Esophagus (tissue), 2 donors: ENCODE results near the gene SOCS1. TPM values are rescaled to one million over a fixed set of nuclear protein-coding genes. Genes with fewer than 3 reads are reported as not detected.

Experiments used
- H3K27ac ChIP-seq, 2 donors: one replicate each; pipeline ENCODE4 v1.5.1; 2013; ENCODE audit warnings: low read depth in 2 of 2, mild to moderate bottlenecking in 2 of 2, inconsistent platforms in 1 of 2, low read length in 1 of 2, moderate library complexity in 1 of 2
- H3K27me3 ChIP-seq, 2 donors: one replicate each; pipeline ENCODE4 v1.6.1; 2013; ENCODE audit warnings: low read length in 2 of 2, control low read depth in 1 of 2, mild to moderate bottlenecking in 1 of 2; ENCODE audit not compliant: insufficient read depth in 2 of 2, control insufficient read depth in 1 of 2
- H3K36me3 ChIP-seq, 2 donors: one replicate each; pipeline ENCODE4 v1.6.1; 2013; ENCODE audit warnings: low read length in 1 of 2; ENCODE audit not compliant: control insufficient read depth in 2 of 2, insufficient read depth in 2 of 2
- H3K4me1 ChIP-seq, 2 donors: one replicate each; pipeline ENCODE4 v1.6.1; 2013; ENCODE audit warnings: low read length in 1 of 2; ENCODE audit not compliant: control insufficient read depth in 2 of 2, insufficient read depth in 2 of 2
- H3K4me3 ChIP-seq, 2 donors: one replicate each; pipeline ENCODE4 v1.5.1; 2013; ENCODE audit warnings: low read length in 2 of 2, mild to moderate bottlenecking in 2 of 2, low read depth in 1 of 2, moderate library complexity in 1 of 2
- H3K9me3 ChIP-seq, 2 donors: one replicate each; pipeline ENCODE4 v1.6.1; 2013; ENCODE audit warnings: mild to moderate bottlenecking in 2 of 2, low read depth in 1 of 2, low read length in 1 of 2, moderate library complexity in 1 of 2; ENCODE audit not compliant: control insufficient read depth in 2 of 2, insufficient read depth in 1 of 2
- WGBS, 2 donors: extraction: QIAGEN DNeasy Blood & Tissue Kit; methylation state at CpG; one replicate each; pipeline ENCODE4 v1.1.7; 2013; 5-methylcytosine and 5-hydroxymethylcytosine counted together
- polyA plus RNA-seq, 2 donors: library from polyadenylated mRNA; stranded (reverse); fragments of 200-250 nt; gene quantifications; one replicate each; pipeline ENCODE4 v1.2.3, GENCODE V29; 2013
- donor health status: healthy with polysubstance abuse.
- donor health status: Bipolar disorder and iron deficiency.

SOCS1 gene
- polyA plus RNA-seq, 2 donors = 1.9 to 2.8 TPM

- no peaks in the 10 kb centered on the region for H3K9me3 ChIP-seq
- no peak overlapping the region for H3K4me3 ChIP-seq
- WGBS, 2 donors = 64 to 72% methylated on average over 3 of the region's 3 CpGs
- peaks cover 0 to 5% of the 10 kb centered on the region in 2 donors for H3K4me1 ChIP-seq
- H3K36me3 ChIP-seq = no peaks in the 10 kb centered on the region
- no peak overlapping the region for H3K27ac ChIP-seq
- no peaks in the 10 kb centered on the region for H3K27me3 ChIP-seq
Measured at GRCh38 chr16:11273721-11274324, 17.8 kb upstream of the SOCS1 start.

- 80 to 81% methylated on average over 30 of the region's 30 CpGs for WGBS, 2 donors
- peaks cover 0 to 5% of the 10 kb centered on the region in 2 donors for H3K4me1 ChIP-seq
- H3K27ac ChIP-seq = no peak within 1 kb of the TSS
- H3K36me3 ChIP-seq = no peaks in the 10 kb centered on the region
- H3K4me3 ChIP-seq = no peak within 1 kb of the TSS
- H3K9me3 ChIP-seq = no peaks in the 10 kb centered on the region
- no peaks in the 10 kb centered on the region for H3K27me3 ChIP-seq
Measured at GRCh38 chr16:11272921-11273720, 17.1 kb upstream of the SOCS1 start, which contains the start of gene PRM3. Gene PRM3 (minus strand): TSS chr16:11273629. CDS start chr16:11273595, 34 bp downstream.

GRCh38 chr16:11272484-11272883 lies 16.5 kb upstream of the SOCS1 start:
- WGBS, 2 donors = 69 to 70% methylated on average over 6 of the region's 6 CpGs
- H3K4me1 ChIP-seq = peaks cover 0 to 5% of the 10 kb centered on the region in 2 donors
- H3K36me3 ChIP-seq = no peaks in the 10 kb centered on the region
- no peak overlapping the region for H3K4me3 ChIP-seq
- H3K9me3 ChIP-seq = no peaks in the 10 kb centered on the region
- no peaks in the 10 kb centered on the region for H3K27me3 ChIP-seq
- no peak overlapping the region for H3K27ac ChIP-seq

- Histone ChIP-seq H3K4me3 (no peak overlapping the region), H3K4me1 (peaks cover 0 to 5% of the 10 kb centered on the region in 2 donors), H3K36me3 (no peaks in the 10 kb centered on the region), H3K9me3 (no peaks in the 10 kb centered on the region), H3K27ac (no peak overlapping the region), H3K27me3 (no peaks in the 10 kb centered on the region)
- WGBS, 2 donors = 97 to 98% methylated on average over 10 of the region's 10 CpGs
Measured at GRCh38 chr16:11271610-11272009, 15.6 kb upstream of the SOCS1 start.

- Histone ChIP-seq H3K4me3 (no peak overlapping the region), H3K27ac (no peak overlapping the region), H3K9me3 (no peaks in the 10 kb centered on the region), H3K27me3 (no peaks in the 10 kb centered on the region), H3K36me3 (no peaks in the 10 kb centered on the region), H3K4me1 (peaks cover 0 to 5% of the 10 kb centered on the region in 2 donors)
- 89 to 92% methylated on average over 2 of the region's 2 CpGs for WGBS, 2 donors
Measured at GRCh38 chr16:11270602-11271162, 14.7 kb upstream of the SOCS1 start.

GRCh38 chr16:11268921-11269375 lies 12.9 kb upstream of the SOCS1 start, which contains the start of gene TNP2:
Gene TNP2 (minus strand): TSS chr16:11269325. CDS start chr16:11269262, 63 bp downstream.
- Histone ChIP-seq H3K9me3 (no peaks in the 10 kb centered on the region), H3K27ac (no peak within 1 kb of the TSS), H3K4me1 (peaks cover 0 to 5% of the 10 kb centered on the region in 2 donors), H3K27me3 (no peaks in the 10 kb centered on the region), H3K4me3 (no peak within 1 kb of the TSS), H3K36me3 (no peaks in the 10 kb centered on the region)
- 94 to 98% methylated on average over 11 of the region's 11 CpGs for WGBS, 2 donors

GRCh38 chr16:11265124-11265523 lies 9.1 kb upstream of the SOCS1 start:
- no peaks in the 10 kb centered on the region for H3K27me3 ChIP-seq
- H3K9me3 ChIP-seq = no peaks in the 10 kb centered on the region
- WGBS, 2 donors = 76 to 92% methylated on average over 7 of the region's 7 CpGs
- no peak overlapping the region for H3K27ac ChIP-seq
- H3K36me3 ChIP-seq = no peaks in the 10 kb centered on the region
- no peak overlapping the region for H3K4me3 ChIP-seq
- peaks cover 0 to 3% of the 10 kb centered on the region in 2 donors for H3K4me1 ChIP-seq

GRCh38 chr16:11264155-11264832 lies 8.3 kb upstream of the SOCS1 start:
- H3K9me3 ChIP-seq = no peaks in the 10 kb centered on the region
- no peak overlapping the region for H3K27ac ChIP-seq
- no peak overlapping the region for H3K4me3 ChIP-seq
- no peaks in the 10 kb centered on the region for H3K36me3 ChIP-seq
- H3K4me1 ChIP-seq = peaks cover 0 to 3% of the 10 kb centered on the region in 2 donors
- WGBS, 2 donors = 73 to 79% methylated on average over 9 of the region's 9 CpGs
- no peaks in the 10 kb centered on the region for H3K27me3 ChIP-seq

GRCh38 chr16:11263737-11264136 lies 7.7 kb upstream of the SOCS1 start:
- no peak overlapping the region for H3K4me3 ChIP-seq
- H3K27me3 ChIP-seq = no peaks in the 10 kb centered on the region
- no peaks in the 10 kb centered on the region for H3K9me3 ChIP-seq
- no peaks in the 10 kb centered on the region for H3K36me3 ChIP-seq
- H3K27ac ChIP-seq = no peak overlapping the region
- peaks cover 0 to 6% of the 10 kb centered on the region in 2 donors for H3K4me1 ChIP-seq
- 63 to 67% methylated on average over 4 of the region's 4 CpGs for WGBS, 2 donors
